IMR-90 (cell line): ENCODE measurements around the gene ADARB2. TPM values are rescaled to one million over a fixed set of nuclear protein-coding genes. Genes with fewer than 3 reads are reported as not detected.

ENCODE experiments used
- ATAC-seq: fragments of 200-7000 bp; cut with Tn5 transposase; 2 replicates; pipeline ENCODE4 v1.9.1; 2020; ENCODE audit warnings: low read depth, mild to moderate bottlenecking, moderate library complexity
- BruUV-seq: library from RNA; stranded (reverse); fragments of 400-500 nt; replicated peaks from 2 replicates; lab custom pipeline; 2021; lab: Mats Ljungman, UMichigan
- CTCF ChIA-PET: fragments of 300-600 bp; formaldehyde crosslinking; extraction: SDS; loops from one replicate; lab custom pipeline; 2021; ENCODE audit warnings: antibody characterized with exemption; lab: Yijun Ruan, JAX
- POLR2A ChIA-PET: fragments of 300-600 bp; sonication (Branson Sonifier 250); formaldehyde crosslinking; loops from one replicate; lab custom pipeline; 2022; ENCODE audit warnings: antibody characterized with exemption; ENCODE audit not compliant: unreplicated experiment; lab: Charles Lee
- DNase-seq: peaks from one replicate; pipeline ENCODE4 v3.0.0; 2013
- H2AFZ ChIP-seq: replicated peaks from 2 replicates; pipeline ENCODE3; 2013; ENCODE audit warnings: low read length, mild to moderate bottlenecking; ENCODE audit not compliant: poor library complexity
- H2AK5ac ChIP-seq: 2 replicates; pipeline ENCODE4 v1.6.1; 2013; ENCODE audit warnings: low read depth, low read length, inconsistent platforms
- H2AK9ac ChIP-seq: replicated peaks from 2 replicates; pipeline ENCODE3; 2013; ENCODE audit warnings: mild to moderate bottlenecking, low read depth, low read length, moderate library complexity; ENCODE audit not compliant: poor library complexity
- H2BK120ac ChIP-seq: 2 replicates; pipeline ENCODE4 v1.6.1; 2013; ENCODE audit warnings: low read depth, low read length, inconsistent platforms
- H2BK15ac ChIP-seq: 3 replicates; pipeline ENCODE4 v1.6.1; 2013; ENCODE audit warnings: low read depth, low read length, inconsistent platforms
- H2BK20ac ChIP-seq: 2 replicates; pipeline ENCODE4 v1.6.1; 2013; ENCODE audit warnings: low read depth, mild to moderate bottlenecking, inconsistent platforms, low read length, moderate library complexity
- H2BK5ac ChIP-seq: 2 replicates; pipeline ENCODE4 v1.6.1; 2013; ENCODE audit warnings: mild to moderate bottlenecking, low read depth, low read length, inconsistent platforms; ENCODE audit not compliant: poor library complexity, severe bottlenecking
- H3K14ac ChIP-seq: replicated peaks from 2 replicates; pipeline ENCODE4 v1.6.1; 2013; ENCODE audit warnings: low read depth, low read length, inconsistent platforms
- H3K18ac ChIP-seq: 2 replicates; pipeline ENCODE4 v1.6.1; 2013; ENCODE audit warnings: low read depth, low read length, control low read depth
- H3K23ac ChIP-seq: 2 replicates; pipeline ENCODE4 v1.6.1; 2013; ENCODE audit warnings: low read depth, low read length, inconsistent platforms
- H3K27ac ChIP-seq: 2 replicates; pipeline ENCODE4 v1.5.1; 2013; ENCODE audit warnings: mild to moderate bottlenecking, control low read depth, low read length; ENCODE audit not compliant: insufficient read depth
- H3K27me3 ChIP-seq: 2 replicates; pipeline ENCODE4 v1.6.1; 2013; ENCODE audit warnings: low read length; ENCODE audit not compliant: control insufficient read depth, insufficient read depth
- H3K36me3 ChIP-seq: 2 replicates; pipeline ENCODE4 v1.6.1; 2013; ENCODE audit warnings: low read length, mixed read lengths; ENCODE audit not compliant: control insufficient read depth, insufficient read depth
- H3K4ac ChIP-seq: 2 replicates; pipeline ENCODE4 v1.6.1; 2013; ENCODE audit warnings: low read depth, low read length, inconsistent platforms
- H3K4me1 ChIP-seq: 2 replicates; pipeline ENCODE4 v1.6.1; 2013; ENCODE audit warnings: low read length, mixed read lengths; ENCODE audit not compliant: control insufficient read depth, insufficient read depth
- H3K4me2 ChIP-seq: 2 replicates; pipeline ENCODE4 v1.6.1; 2013; ENCODE audit warnings: low read depth, mild to moderate bottlenecking, control low read depth, low read length, moderate library complexity
- H3K4me3 ChIP-seq: 2 replicates; pipeline ENCODE4 v1.5.1; 2013; ENCODE audit warnings: low read depth, mild to moderate bottlenecking, control low read depth, low read length, moderate library complexity; ENCODE audit not compliant: insufficient read depth
- H3K56ac ChIP-seq: 2 replicates; pipeline ENCODE4 v1.6.1; 2013; ENCODE audit warnings: low read length, inconsistent platforms; ENCODE audit not compliant: insufficient read depth; ENCODE audit errors: extremely low read depth
- H3K79me1 ChIP-seq, 2 experiments: 2 replicates each; pipeline ENCODE4 v1.6.1; 2013; ENCODE audit warnings: low read length in 2 of 2, inconsistent platforms in 1 of 2, low read depth in 1 of 2
- H3K9ac ChIP-seq: 2 replicates; pipeline ENCODE4 v1.6.1; 2013; ENCODE audit warnings: low read depth, low read length, control low read depth
- H3K9me1 ChIP-seq: 2 replicates; pipeline ENCODE4 v1.6.1; 2013; ENCODE audit warnings: low read length, inconsistent platforms; ENCODE audit not compliant: insufficient read depth
- H3K9me3 ChIP-seq: 2 replicates; pipeline ENCODE4 v1.6.1; 2013; ENCODE audit warnings: low read length; ENCODE audit not compliant: control insufficient read depth, insufficient read depth
- H4K20me1 ChIP-seq: 2 replicates; pipeline ENCODE4 v1.6.1; 2013; ENCODE audit warnings: low read length, inconsistent platforms; ENCODE audit not compliant: insufficient read depth
- H4K5ac ChIP-seq: 2 replicates; pipeline ENCODE4 v1.6.1; 2013; ENCODE audit warnings: mild to moderate bottlenecking, low read depth, low read length, control low read depth
- H4K8ac ChIP-seq, 2 experiments: 2 replicates each; pipeline ENCODE4 v1.6.1; 2013; ENCODE audit warnings: low read depth in 2 of 2, low read length in 2 of 2, control low read depth in 1 of 2, inconsistent platforms in 1 of 2
- H4K91ac ChIP-seq: 2 replicates; pipeline ENCODE4 v1.6.1; 2013; ENCODE audit warnings: low read depth, low read length, inconsistent platforms; ENCODE audit not compliant: insufficient read depth
- BHLHE40 ChIP-seq: fragments of 150-350 bp; IDR thresholded peaks from 2 replicates; pipeline ENCODE4 v1.6.1; 2016; ENCODE audit warnings: mild to moderate bottlenecking, low read depth, low read length
- CEBPB ChIP-seq: IDR thresholded peaks from 2 replicates; pipeline ENCODE4 v1.6.1; 2012; ENCODE audit warnings: low read depth, low read length, improper control_type of control experiment
- CHD1 ChIP-seq: IDR thresholded peaks from 2 replicates; pipeline ENCODE4 v1.6.1; 2012; ENCODE audit warnings: low read depth, low read length, improper control_type of control experiment
- CTCF ChIP-seq: conservative IDR thresholded peaks from 2 replicates; pipeline ENCODE4 v1.5.1; 2012; ENCODE audit warnings: mild to moderate bottlenecking, low read depth, low read length, improper control_type of control experiment
- FOS ChIP-seq: fragments of 150-350 bp; IDR thresholded peaks from 2 replicates; pipeline ENCODE4 v1.6.1; 2016; ENCODE audit warnings: low read depth, low read length
- MAFK ChIP-seq: IDR thresholded peaks from 2 replicates; pipeline ENCODE4 v1.6.1; 2012; ENCODE audit warnings: low read depth, low read length, improper control_type of control experiment
- MAZ ChIP-seq: IDR thresholded peaks from 2 replicates; pipeline ENCODE4 v1.6.1; 2012; ENCODE audit warnings: low read depth, mild to moderate bottlenecking, low read length, improper control_type of control experiment, moderate library complexity, borderline replicate concordance
- MXI1 ChIP-seq: IDR thresholded peaks from 2 replicates; pipeline ENCODE4 v1.6.1; 2012; ENCODE audit warnings: low read depth, mild to moderate bottlenecking, low read length, moderate library complexity, borderline replicate concordance
- NFE2L2 ChIP-seq: fragments of 150-350 bp; IDR thresholded peaks from 2 replicates; pipeline ENCODE4 v1.6.1; 2016; ENCODE audit warnings: low read depth, mild to moderate bottlenecking, low read length
- POLR2A ChIP-seq: IDR thresholded peaks from 2 replicates; pipeline ENCODE4 v1.6.1; 2012; ENCODE audit warnings: mild to moderate bottlenecking, low read depth, low read length
- RAD21 ChIP-seq: IDR thresholded peaks from 2 replicates; pipeline ENCODE4 v1.6.1; 2012; ENCODE audit warnings: low read length, improper control_type of control experiment
- RCOR1 ChIP-seq: IDR thresholded peaks from 2 replicates; pipeline ENCODE4 v1.6.1; 2012; ENCODE audit warnings: mild to moderate bottlenecking, low read length, improper control_type of control experiment; ENCODE audit not compliant: insufficient replicate concordance
- RFX5 ChIP-seq: IDR thresholded peaks from 2 replicates; pipeline ENCODE4 v1.8.0; 2012; ENCODE audit warnings: low read depth, mild to moderate bottlenecking, low read length, moderate library complexity
- SMC3 ChIP-seq: fragments of 150-350 bp; IDR thresholded peaks from 2 replicates; pipeline ENCODE4 v1.6.1; 2016; ENCODE audit warnings: low read depth, mild to moderate bottlenecking, antibody characterized with exemption, low read length, moderate library complexity
- WGBS, 2 experiments: methylation state at CpG; one replicate each; pipeline versions ENCODE4 v1.1.5 to v1.1.7; 2013; ENCODE audit warnings: missing lambda C conversion rate in 2 of 2; ENCODE audit not compliant: insufficient read length in 1 of 2; ENCODE audit errors: extremely low coverage in 2 of 2; 5-methylcytosine and 5-hydroxymethylcytosine counted together
- dilution Hi-C: fragments of 300-500 bp; cut with HindIII; formaldehyde crosslinking; loops from one replicate; pipeline ENCODE4 v1.14.3; 2018; ENCODE audit warnings: low sequenced_read_pairs; ENCODE audit not compliant: unreplicated experiment
- in situ Hi-C: fragments of 300-500 bp; cut with MboI; formaldehyde crosslinking; loops from 3 replicates; pipeline ENCODE4 v1.14.3; 2019; ENCODE audit warnings: low sequenced_read_pairs, inconsistent platforms, mixed read lengths
- intact Hi-C: fragments of 100-400 bp; cut with micrococcal nuclease; formaldehyde crosslinking; loops from 2 replicates; pipeline ENCODE4 v1.10.0; 2022
- polyA plus RNA-seq, 3 experiments: library from polyadenylated mRNA; depleted of rRNA; stranded (reverse); fragments of >200 nt; gene quantifications; 2 replicates each; pipeline ENCODE4 v1.2.3, GENCODE V29; 2012; ENCODE audit warnings: low replicate concordance in 1 of 3
- total RNA-seq: library from RNA; depleted of rRNA; stranded (reverse); fragments of >200 nt; gene quantifications from 2 replicates; pipeline ENCODE4 v1.2.3, GENCODE V29; 2012
- TF ChIP-seq, protein P1 (sequence below): fragments of 150-350 bp; IDR thresholded peaks from 2 replicates; pipeline ENCODE4 v1.6.1; 2016; ENCODE audit warnings: low read depth, mild to moderate bottlenecking, low read length, moderate library complexity, borderline replicate concordance
- TF ChIP-seq, protein P2 (sequence below): fragments of 150-350 bp; IDR thresholded peaks from 2 replicates; pipeline ENCODE4 v1.6.1; 2017; ENCODE audit warnings: mild to moderate bottlenecking, antibody characterized with exemption, low read length, low read depth

Gene ADARB2
- total and polyA plus RNA-seq, 2 of the 4 experiments (the other 2 are of a cell fraction): not detected

GRCh38 chr10:1724921-1725488, 12.3 kb downstream of the ADARB2 start:
- DNase-seq: no peak
- no peak overlapping the region for H3K4me3 ChIP-seq
- no peak overlapping the region for H3K14ac ChIP-seq
- intact Hi-C loops: no loop called here
- H3K9ac ChIP-seq: no peak overlapping the region
- H2AK9ac ChIP-seq: no peak overlapping the region
- in situ Hi-C loops: no loop called here
- no peak overlapping the region for H3K18ac ChIP-seq
- no peak overlapping the region for H2BK15ac ChIP-seq
- POLR2A ChIA-PET: no interaction called here
- dilution Hi-C loops: no loop called here
- no peaks in the 10 kb centered on the region for H3K36me3 ChIP-seq
- H2BK20ac ChIP-seq: no peak overlapping the region
- no TSS peak for BruUV-seq
- no peak overlapping the region for H3K4ac ChIP-seq
- H2AFZ ChIP-seq: no peak overlapping the region
- H3K27ac ChIP-seq: no peak overlapping the region
- no peak overlapping the region for H3K23ac ChIP-seq
- ATAC-seq: no peak
- no peak overlapping the region for H3K4me2 ChIP-seq
- no peaks in the 10 kb centered on the region for H3K27me3 ChIP-seq
- no peak overlapping the region for H3K56ac ChIP-seq
- no peaks in the 10 kb centered on the region for H4K20me1 ChIP-seq
- no peak overlapping the region for H2BK120ac ChIP-seq
- no peak overlapping the region for H2AK5ac ChIP-seq
- no peaks in the 10 kb centered on the region for H3K4me1 ChIP-seq
- no peaks in the 10 kb centered on the region for H3K79me1 ChIP-seq
- no peak overlapping the region for H4K8ac ChIP-seq
- H4K91ac ChIP-seq: no peak overlapping the region
- CTCF ChIA-PET: no interaction called here
- TF ChIP-seq BHLHE40 (no peak), RFX5 (no peak), RCOR1 (no peak), CTCF (no peak), MAZ (no peak), RAD21 (no peak), CEBPB (no peak), SMC3 (no peak), CHD1 (no peak), FOS (no peak), MAFK (no peak), POLR2A (no peak), MXI1 (no peak), NFE2L2 (no peak)
- TF ChIP-seq, protein P1, sequence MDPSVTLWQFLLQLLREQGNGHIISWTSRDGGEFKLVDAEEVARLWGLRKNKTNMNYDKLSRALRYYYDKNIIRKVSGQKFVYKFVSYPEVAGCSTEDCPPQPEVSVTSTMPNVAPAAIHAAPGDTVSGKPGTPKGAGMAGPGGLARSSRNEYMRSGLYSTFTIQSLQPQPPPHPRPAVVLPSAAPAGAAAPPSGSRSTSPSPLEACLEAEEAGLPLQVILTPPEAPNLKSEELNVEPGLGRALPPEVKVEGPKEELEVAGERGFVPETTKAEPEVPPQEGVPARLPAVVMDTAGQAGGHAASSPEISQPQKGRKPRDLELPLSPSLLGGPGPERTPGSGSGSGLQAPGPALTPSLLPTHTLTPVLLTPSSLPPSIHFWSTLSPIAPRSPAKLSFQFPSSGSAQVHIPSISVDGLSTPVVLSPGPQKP: no peak
- TF ChIP-seq, protein P2, sequence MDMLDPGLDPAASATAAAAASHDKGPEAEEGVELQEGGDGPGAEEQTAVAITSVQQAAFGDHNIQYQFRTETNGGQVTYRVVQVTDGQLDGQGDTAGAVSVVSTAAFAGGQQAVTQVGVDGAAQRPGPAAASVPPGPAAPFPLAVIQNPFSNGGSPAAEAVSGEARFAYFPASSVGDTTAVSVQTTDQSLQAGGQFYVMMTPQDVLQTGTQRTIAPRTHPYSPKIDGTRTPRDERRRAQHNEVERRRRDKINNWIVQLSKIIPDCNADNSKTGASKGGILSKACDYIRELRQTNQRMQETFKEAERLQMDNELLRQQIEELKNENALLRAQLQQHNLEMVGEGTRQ: no peak
- no peak overlapping the region for H4K5ac ChIP-seq
- no peaks in the 10 kb centered on the region for H3K9me1 ChIP-seq
- H3K9me3 ChIP-seq: peaks cover 26% of the 10 kb centered on the region
- 76% methylated on average over 5 of the region's 15 CpGs; no CpG with 5 or more reads in 1 of the 2 experiments for WGBS, 2 experiments
- H2BK5ac ChIP-seq: no peak overlapping the region
